WTC11 (cell line): ENCODE data around the gene MADCAM1. TPM values are rescaled to one million over a fixed set of nuclear protein-coding genes. Genes with fewer than 3 reads are reported as not detected.
A peak's percentile ranks its signal among the peaks of the same experiment; 100 is the strongest.

ENCODE experiments used
- ATAC-seq: fragments of 200-7000 bp; cut with Tn5 transposase; 2 replicates; pipeline ENCODE4 v1.10.0; 2021; ENCODE audit warnings: mild to moderate bottlenecking, moderate library complexity
- CTCF ChIA-PET: fragments of 300-600 bp; sonication (Branson Sonifier 250); formaldehyde crosslinking; loops from one replicate; lab custom pipeline; 2021; ENCODE audit warnings: antibody characterized with exemption; lab: Charles Lee
- POLR2A ChIA-PET: fragments of 350-600 bp; sonication (Branson Sonifier 250); formaldehyde crosslinking; loops from one replicate; lab custom pipeline; 2021; ENCODE audit warnings: antibody characterized with exemption; lab: Charles Lee
- DNase-seq: peaks from one replicate; pipeline ENCODE4 v3.0.0; 2021; ENCODE audit warnings: low spot score
- H3K27ac Mint-ChIP-seq: 2 replicates; pipeline ENCODE4 v1.8.0; 2021; ENCODE audit warnings: mixed read lengths
- H3K27me3 Mint-ChIP-seq: 2 replicates; pipeline ENCODE4 v1.8.0; 2021; ENCODE audit warnings: low read depth, mild to moderate bottlenecking, moderate library complexity, mixed read lengths
- H3K36me3 Mint-ChIP-seq: 2 replicates; pipeline ENCODE4 v1.8.0; 2021; ENCODE audit warnings: mixed read lengths
- H3K4me1 Mint-ChIP-seq: 2 replicates; pipeline ENCODE4 v1.8.0; 2022; ENCODE audit warnings: mixed read lengths
- H3K4me3 Mint-ChIP-seq: 2 replicates; pipeline ENCODE4 v1.8.0; 2021; ENCODE audit warnings: mild to moderate bottlenecking, moderate library complexity, mixed read lengths
- H3K9me3 Mint-ChIP-seq: 2 replicates; pipeline ENCODE4 v1.8.0; 2021; ENCODE audit warnings: mixed read lengths
- ATF2 ChIP-seq: sonication (generic); formaldehyde crosslinking; IDR thresholded peaks from 2 replicates; pipeline ENCODE4 v1.8.1; 2022; ENCODE audit warnings: low read depth, missing genetic modification reagents, borderline replicate concordance
- CTCF ChIP-seq: fragments of 200-600 bp; IDR thresholded peaks from 2 replicates; pipeline ENCODE4 v1.8.0; 2022; ENCODE audit warnings: antibody characterized with exemption
- E2F4 ChIP-seq: sonication (generic); formaldehyde crosslinking; IDR thresholded peaks from 2 replicates; pipeline ENCODE4 v1.8.1; 2022; ENCODE audit warnings: low read depth, mild to moderate bottlenecking, moderate library complexity, missing genetic modification reagents, borderline replicate concordance
- EMX1 ChIP-seq: fragments of 250-450 bp; sonication (Bioruptor Pico); IDR thresholded peaks from 2 replicates; pipeline ENCODE4 v1.8.0; 2021; ENCODE audit warnings: mild to moderate bottlenecking
- ERG ChIP-seq: fragments of 250-450 bp; sonication (Bioruptor Pico); IDR thresholded peaks from 2 replicates; pipeline ENCODE4 v1.8.0; 2021; ENCODE audit warnings: mild to moderate bottlenecking
- GRHL2 ChIP-seq: fragments of 250-450 bp; sonication (Bioruptor Pico); IDR thresholded peaks from 2 replicates; pipeline ENCODE4 v1.8.0; 2022; ENCODE audit warnings: mild to moderate bottlenecking, moderate library complexity; ENCODE audit not compliant: insufficient replicate concordance, severe bottlenecking
- HMGXB4 ChIP-seq: sonication (generic); formaldehyde crosslinking; IDR thresholded peaks from 2 replicates; pipeline ENCODE4 v1.8.1; 2023; ENCODE audit warnings: mild to moderate bottlenecking, moderate library complexity, missing genetic modification reagents
- MLX ChIP-seq: sonication (generic); formaldehyde crosslinking; IDR thresholded peaks from 2 replicates; pipeline ENCODE4 v1.8.1; 2023; ENCODE audit warnings: mild to moderate bottlenecking, missing genetic modification reagents, moderate library complexity
- NFE2L1 ChIP-seq: sonication (generic); formaldehyde crosslinking; IDR thresholded peaks from 2 replicates; pipeline ENCODE4 v1.8.1; 2023; ENCODE audit warnings: missing genetic modification reagents
- NR1H2 ChIP-seq: sonication (generic); formaldehyde crosslinking; IDR thresholded peaks from 2 replicates; pipeline ENCODE4 v1.9.0; 2021; ENCODE audit warnings: mild to moderate bottlenecking, moderate library complexity, missing genetic modification reagents
- NR2C2 ChIP-seq: sonication (generic); formaldehyde crosslinking; IDR thresholded peaks from 2 replicates; pipeline ENCODE4 v1.8.0; 2022; ENCODE audit warnings: mild to moderate bottlenecking, missing genetic modification reagents
- RELA ChIP-seq: sonication (generic); formaldehyde crosslinking; IDR thresholded peaks from 2 replicates; pipeline ENCODE4 v1.8.1; 2022; ENCODE audit warnings: missing genetic modification reagents, mild to moderate bottlenecking, borderline replicate concordance
- RORB ChIP-seq: fragments of 250-450 bp; sonication (Bioruptor Pico); IDR thresholded peaks from 2 replicates; pipeline ENCODE4 v1.9.0; 2021; ENCODE audit warnings: mild to moderate bottlenecking
- SMAD4 ChIP-seq: sonication (generic); formaldehyde crosslinking; IDR thresholded peaks from 2 replicates; pipeline ENCODE4 v1.8.0; 2022; ENCODE audit warnings: mild to moderate bottlenecking, missing genetic modification reagents
- SOX15 ChIP-seq: fragments of 250-450 bp; sonication (Bioruptor Pico); IDR thresholded peaks from 2 replicates; pipeline ENCODE4 v1.9.0; 2021; ENCODE audit warnings: mild to moderate bottlenecking
- SP1 ChIP-seq: sonication (generic); formaldehyde crosslinking; conservative IDR thresholded peaks from 2 replicates; pipeline ENCODE4 v1.8.1; 2022; ENCODE audit warnings: missing genetic modification reagents
- TEAD4 ChIP-seq: sonication (generic); formaldehyde crosslinking; IDR thresholded peaks from 2 replicates; pipeline ENCODE4 v1.8.0; 2022; ENCODE audit warnings: mild to moderate bottlenecking, missing genetic modification reagents
- ZNF121 ChIP-seq: sonication (generic); formaldehyde crosslinking; IDR thresholded peaks from 2 replicates; pipeline ENCODE4 v1.8.0; 2023; ENCODE audit warnings: missing genetic modification reagents
- ZNF219 ChIP-seq: sonication (generic); formaldehyde crosslinking; IDR thresholded peaks from 2 replicates; pipeline ENCODE4 v1.8.0; 2023; ENCODE audit warnings: missing genetic modification reagents, mild to moderate bottlenecking, borderline replicate concordance
- total RNA-seq: library from RNA; stranded (reverse); gene quantifications from 3 replicates; pipeline ENCODE4 v1.2.3, GENCODE V29; 2021

Gene MADCAM1
- total RNA-seq, 1 experiment from 2014 or later, result 4.7 TPM

GRCh38 chr19:497869-498510 is 1.7 kb downstream of the MADCAM1 start:
- Mint-ChIP-seq H3K27me3 (peaks cover 50% of the 10 kb centered on the region), H3K27ac (no peak overlapping the region), H3K36me3 (no peaks in the 10 kb centered on the region), H3K4me1 (peaks cover 7% of the 10 kb centered on the region), H3K4me3 (peak overlapping the region; percentile 65), H3K9me3 (peaks cover 2% of the 10 kb centered on the region)
- no peak for DNase-seq
- TF ChIP-seq ZNF219 (CRISPR knock-in tag), result no peak
- no peak for TF ChIP-seq MLX
- TF ChIP-seq SP1 (CRISPR knock-in tag), result no peak
- TF ChIP-seq EMX1 (CRISPR knock-in tag), result 0 out of 2 replicates have a peak, but pooled peaks have one; percentile 22
- TF ChIP-seq CTCF, result no peak
- TF ChIP-seq NR1H2 (CRISPR knock-in tag), result no peak
- no peak for TF ChIP-seq RELA (CRISPR knock-in tag)
- no peak for TF ChIP-seq GRHL2 (CRISPR knock-in tag)
- POLR2A ChIA-PET, result interaction anchor here (1.5 kb wide), 1 partner anchor 9 kb away, joined by 4 read pairs; no protein-coding TSS in a partner anchor
- CTCF ChIA-PET, result interaction anchor here (0.9 to 2.2 kb wide), 7 partner anchors 9 to 131 kb away, joined by 3 to 57 read pairs (median 4); no protein-coding TSS in a partner anchor
- ATAC-seq, result peak; percentile 12

- no peaks in the 10 kb centered on the region for H3K36me3 Mint-ChIP-seq
- no peaks in the 10 kb centered on the region for H3K9me3 Mint-ChIP-seq
- peak overlapping the region; percentile 65 for H3K4me3 Mint-ChIP-seq
- no peak overlapping the region for H3K27ac Mint-ChIP-seq
- peak; percentile 6; the same call in 1 of the 2 replicates for ATAC-seq
- POLR2A ChIA-PET, result interaction anchor here (1.5 kb wide), 1 partner anchor 10 kb away, joined by 4 read pairs; no protein-coding TSS in a partner anchor
- H3K4me1 Mint-ChIP-seq, result peaks cover 5% of the 10 kb centered on the region
- DNase-seq, result no peak
- H3K27me3 Mint-ChIP-seq, result peaks cover 53% of the 10 kb centered on the region
- CTCF ChIA-PET, result interaction anchor here (0.6 to 2.2 kb wide), 7 partner anchors 8 to 232 kb away, joined by 3 to 57 read pairs (median 4); no protein-coding TSS in a partner anchor
- no peak for TF ChIP-seq NR2C2
- TF ChIP-seq SOX15, result no peak
- TF ChIP-seq TEAD4, result no peak
- no peak for TF ChIP-seq GRHL2 (CRISPR knock-in tag)
- TF ChIP-seq HMGXB4 (CRISPR knock-in tag), result no peak
- no peak for TF ChIP-seq E2F4 (CRISPR knock-in tag)
- TF ChIP-seq NFE2L1 (CRISPR knock-in tag), result no peak
- no peak for TF ChIP-seq ATF2 (CRISPR knock-in tag)
- TF ChIP-seq SMAD4 (CRISPR knock-in tag), result no peak
- TF ChIP-seq ERG (CRISPR knock-in tag), result no peak
- TF ChIP-seq ZNF121, result no peak
- TF ChIP-seq RORB, result no peak
These were observed 2.2 kb downstream of the MADCAM1 start for GRCh38 chr19:498511-498891.
